GM10266 (cell line): ENCODE results near the gene CDC25B.

Experiments used
- DNase-seq: peaks from one replicate; pipeline ENCODE4 v3.0.0; 2012; ENCODE audit errors: extremely low spot score
- TF ChIP-seq, protein P1 (sequence below): IDR thresholded peaks from 2 replicates; pipeline ENCODE4 v1.5.1; 2012; ENCODE audit warnings: mild to moderate bottlenecking, low read depth; ENCODE audit not compliant: control insufficient read depth, insufficient read depth; ENCODE audit errors: missing control alignments

CDC25B gene

DNA sequence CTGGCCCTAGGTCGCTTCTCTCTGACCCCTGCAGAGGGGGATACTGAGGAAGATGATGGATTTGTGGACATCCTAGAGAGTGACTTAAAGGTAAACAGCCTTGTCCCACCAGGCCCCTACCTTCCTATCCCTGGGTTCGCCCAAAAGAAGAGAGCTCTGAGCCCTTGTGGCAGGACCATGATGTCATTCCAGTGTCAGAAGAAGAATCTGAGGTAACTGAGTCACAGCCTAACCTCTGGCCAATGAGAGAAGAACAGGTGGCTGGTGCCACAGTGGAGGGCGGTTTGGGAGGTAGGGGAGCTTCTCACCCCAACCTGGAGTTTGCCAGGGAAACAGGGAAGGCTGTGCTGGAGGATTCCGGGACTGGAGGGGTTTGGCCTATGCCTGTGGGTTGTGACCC, 5.2 kb downstream of the CDC25B start:
- DNase-seq: no peak
- TF ChIP-seq, protein P1, sequence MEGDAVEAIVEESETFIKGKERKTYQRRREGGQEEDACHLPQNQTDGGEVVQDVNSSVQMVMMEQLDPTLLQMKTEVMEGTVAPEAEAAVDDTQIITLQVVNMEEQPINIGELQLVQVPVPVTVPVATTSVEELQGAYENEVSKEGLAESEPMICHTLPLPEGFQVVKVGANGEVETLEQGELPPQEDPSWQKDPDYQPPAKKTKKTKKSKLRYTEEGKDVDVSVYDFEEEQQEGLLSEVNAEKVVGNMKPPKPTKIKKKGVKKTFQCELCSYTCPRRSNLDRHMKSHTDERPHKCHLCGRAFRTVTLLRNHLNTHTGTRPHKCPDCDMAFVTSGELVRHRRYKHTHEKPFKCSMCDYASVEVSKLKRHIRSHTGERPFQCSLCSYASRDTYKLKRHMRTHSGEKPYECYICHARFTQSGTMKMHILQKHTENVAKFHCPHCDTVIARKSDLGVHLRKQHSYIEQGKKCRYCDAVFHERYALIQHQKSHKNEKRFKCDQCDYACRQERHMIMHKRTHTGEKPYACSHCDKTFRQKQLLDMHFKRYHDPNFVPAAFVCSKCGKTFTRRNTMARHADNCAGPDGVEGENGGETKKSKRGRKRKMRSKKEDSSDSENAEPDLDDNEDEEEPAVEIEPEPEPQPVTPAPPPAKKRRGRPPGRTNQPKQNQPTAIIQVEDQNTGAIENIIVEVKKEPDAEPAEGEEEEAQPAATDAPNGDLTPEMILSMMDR: no peak

DNA sequence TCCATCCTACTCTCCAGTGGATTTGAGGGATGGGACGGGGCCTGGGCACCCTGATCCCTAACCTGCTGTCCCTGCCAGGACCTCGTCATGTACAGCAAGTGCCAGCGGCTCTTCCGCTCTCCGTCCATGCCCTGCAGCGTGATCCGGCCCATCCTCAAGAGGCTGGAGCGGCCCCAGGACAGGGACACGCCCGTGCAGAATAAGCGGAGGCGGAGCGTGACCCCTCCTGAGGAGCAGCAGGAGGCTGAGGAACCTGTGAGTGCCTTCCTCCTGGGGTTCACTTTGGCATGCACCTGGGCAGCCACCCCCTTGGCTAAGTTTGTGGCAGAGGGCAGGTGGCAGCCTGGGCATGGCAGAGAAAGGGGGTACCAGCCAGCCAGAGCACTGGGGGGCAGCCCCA, 5.7 kb downstream of the CDC25B start:
- TF ChIP-seq, protein P1: no peak
- no peak for DNase-seq

DNA sequence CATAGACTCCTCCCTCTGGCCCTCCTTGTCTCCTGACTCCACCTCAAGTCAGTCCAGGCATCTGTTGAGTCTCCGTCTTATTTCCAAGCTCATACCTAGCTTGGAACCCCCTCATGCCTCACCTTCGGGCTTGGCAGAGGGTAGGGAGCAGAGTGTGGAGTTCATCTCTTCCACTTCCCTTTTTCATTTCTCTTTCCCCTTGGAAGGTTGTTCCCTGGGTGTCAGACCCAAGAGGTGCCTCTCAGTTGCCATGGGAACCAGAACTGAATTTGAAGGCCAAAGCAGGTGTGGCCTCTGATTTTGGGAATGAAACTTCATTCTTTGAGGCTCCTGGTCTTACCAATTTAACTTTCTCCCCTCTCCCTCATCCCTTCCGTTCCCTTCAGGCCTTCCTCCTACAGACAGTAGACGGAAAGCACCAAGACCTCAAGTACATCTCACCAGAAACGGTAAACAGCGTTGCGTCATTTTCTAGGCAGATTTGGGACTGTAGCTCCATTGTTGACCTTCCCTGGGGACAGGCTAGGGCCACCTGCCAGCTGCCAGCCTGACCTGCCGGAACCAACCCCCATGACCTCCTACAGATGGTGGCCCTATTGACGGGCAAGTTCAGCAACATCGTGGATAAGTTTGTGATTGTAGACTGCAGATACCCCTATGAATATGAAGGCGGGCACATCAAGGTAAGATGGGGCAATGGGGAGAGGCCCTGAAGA, 6.6 kb downstream of the CDC25B start:
- TF ChIP-seq, protein P1: no peak

DNA sequence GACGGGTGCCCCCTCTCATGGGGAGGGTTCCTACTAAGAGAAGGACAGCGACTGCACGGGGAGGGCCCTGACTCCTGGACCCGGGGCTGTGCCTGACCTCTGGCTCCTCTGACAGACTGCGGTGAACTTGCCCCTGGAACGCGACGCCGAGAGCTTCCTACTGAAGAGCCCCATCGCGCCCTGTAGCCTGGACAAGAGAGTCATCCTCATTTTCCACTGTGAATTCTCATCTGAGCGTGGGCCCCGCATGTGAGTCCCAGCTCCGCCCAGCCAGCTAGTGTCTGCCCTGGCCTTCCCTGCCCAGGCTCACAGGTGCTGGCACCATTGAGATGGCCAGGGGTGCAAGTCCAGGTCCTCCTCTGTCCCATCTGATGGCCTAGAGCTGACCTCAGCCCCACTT, 7.2 kb downstream of the CDC25B start:
- TF ChIP-seq, protein P1: no peak
- DNase-seq: no peak

More for the DNA sequence above, 6.6 kb downstream of the CDC25B start:
- DNase-seq: no peak

DNA sequence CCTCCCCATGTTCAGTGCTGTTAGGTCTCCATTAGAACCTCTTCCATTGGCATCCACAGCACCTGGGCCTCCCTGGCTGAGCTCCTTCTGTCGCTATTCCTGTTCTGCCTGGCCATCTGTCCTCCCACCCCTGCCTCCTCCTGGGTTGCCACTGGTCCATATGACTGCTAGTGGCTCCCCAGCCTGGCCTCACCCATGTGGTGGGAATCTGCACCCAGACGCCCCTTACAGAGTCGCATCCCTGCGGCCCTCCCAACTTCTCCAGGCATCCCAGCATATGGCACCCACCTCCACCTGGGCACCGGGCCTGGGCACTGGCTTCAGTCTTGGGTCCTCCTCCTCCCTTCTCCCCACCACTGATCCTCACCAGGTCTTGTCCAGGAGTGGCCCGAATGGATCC, 7.7 kb downstream of the CDC25B start:
- no peak for DNase-seq
- TF ChIP-seq, protein P1: no peak

DNA sequence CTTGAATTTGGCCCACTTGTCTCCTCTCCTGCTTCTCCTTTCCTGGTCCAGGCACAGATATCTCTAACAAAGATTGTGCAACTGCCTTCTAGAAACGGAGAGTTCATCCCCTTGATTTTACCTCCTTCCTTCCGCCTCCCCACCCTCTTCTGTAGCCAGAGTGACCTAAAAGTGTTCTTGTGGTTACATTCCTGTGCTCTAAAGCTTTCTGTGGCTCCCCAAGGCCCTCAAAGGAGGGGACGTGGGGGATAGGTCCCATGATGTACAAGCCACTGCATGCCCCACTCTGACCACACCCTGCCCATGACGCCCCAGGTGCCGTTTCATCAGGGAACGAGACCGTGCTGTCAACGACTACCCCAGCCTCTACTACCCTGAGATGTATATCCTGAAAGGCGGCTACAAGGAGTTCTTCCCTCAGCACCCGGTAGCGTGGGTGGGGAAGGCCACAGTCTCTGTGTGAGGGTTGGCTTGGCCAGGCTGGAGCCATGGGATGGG, 8.2 kb downstream of the CDC25B start:
- TF ChIP-seq, protein P1: no peak
- no peak for DNase-seq

DNA sequence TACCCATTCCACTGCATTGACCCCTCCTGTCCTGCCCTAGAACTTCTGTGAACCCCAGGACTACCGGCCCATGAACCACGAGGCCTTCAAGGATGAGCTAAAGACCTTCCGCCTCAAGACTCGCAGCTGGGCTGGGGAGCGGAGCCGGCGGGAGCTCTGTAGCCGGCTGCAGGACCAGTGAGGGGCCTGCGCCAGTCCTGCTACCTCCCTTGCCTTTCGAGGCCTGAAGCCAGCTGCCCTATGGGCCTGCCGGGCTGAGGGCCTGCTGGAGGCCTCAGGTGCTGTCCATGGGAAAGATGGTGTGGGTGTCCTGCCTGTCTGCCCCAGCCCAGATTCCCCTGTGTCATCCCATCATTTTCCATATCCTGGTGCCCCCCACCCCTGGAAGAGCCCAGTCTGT, 8.7 kb downstream of the CDC25B start:
- no peak for DNase-seq
- TF ChIP-seq, protein P1: no peak
